Spleen (tissue), 11 donors: ENCODE measurements around the gene PCYT1B. TPM values are rescaled to one million over a fixed set of nuclear protein-coding genes. Genes with fewer than 3 reads are reported as not detected.

ENCODE experiments used
- DNase-seq: peaks from one replicate; pipeline ENCODE4 v3.0.0-alpha.2; 2020
- H3K27ac ChIP-seq, 8 donors: fragments of 200-600 bp; sonication (generic) in 7 of 8; 1 replicate in 4 of 8; 2 replicates in 4 of 8; pipeline versions ENCODE4 v1.5.0 to v1.8.0; 2016 to 2021; ENCODE audit warnings: inconsistent platforms in 4 of 8, mild to moderate bottlenecking in 4 of 8, moderate library complexity in 1 of 8
- H3K27me3 ChIP-seq, 7 donors: fragments of 200-600 bp; sonication (generic) in 6 of 7; replicated peaks in 1 of 7; 1 replicate in 4 of 7; 2 replicates in 3 of 7; pipeline versions ENCODE4 v1.5.0 to v1.8.0; 2016 to 2021; ENCODE audit warnings: inconsistent platforms in 3 of 7, mild to moderate bottlenecking in 1 of 7
- H3K36me3 ChIP-seq, 6 donors: fragments of 200-600 bp; sonication (generic) in 5 of 6; 1 replicate in 4 of 6; 2 replicates in 2 of 6; pipeline versions ENCODE4 v1.5.0 to v1.8.0; 2016 to 2021; ENCODE audit warnings: inconsistent platforms in 2 of 6
- H3K4me1 ChIP-seq, 6 donors: fragments of 200-600 bp; sonication (generic) in 5 of 6; 1 replicate in 3 of 6; 2 replicates in 3 of 6; pipeline versions ENCODE4 v1.5.0 to v1.8.0; 2016 to 2021; ENCODE audit warnings: inconsistent platforms in 3 of 6
- H3K4me3 ChIP-seq, 8 donors: fragments of 200-600 bp; sonication (generic) in 7 of 8; 1 replicate in 4 of 8; 2 replicates in 4 of 8; pipeline versions ENCODE4 v1.5.0 to v1.8.0; 2016 to 2021; ENCODE audit warnings: inconsistent platforms in 4 of 8, mild to moderate bottlenecking in 4 of 8, moderate library complexity in 2 of 8
- H3K9me3 ChIP-seq, 8 donors: fragments of 200-600 bp; sonication (generic) in 7 of 8; 1 replicate in 4 of 8; 2 replicates in 4 of 8; pipeline versions ENCODE4 v1.5.0 to v1.8.0; 2016 to 2021; ENCODE audit warnings: inconsistent platforms in 4 of 8
- CTCF ChIP-seq, 11 experiments: fragments of 200-600 bp in 7 of 11; fragments of 450-650 bp in 4 of 11; sonication (generic) in 4 of 11; IDR thresholded peaks in 8 of 11; conservative IDR thresholded peaks in 3 of 11; 1 replicate in 7 of 11; 2 replicates in 4 of 11; pipeline versions ENCODE4 v1.4.0 to v1.8.0; 2016 to 2021; ENCODE audit warnings: antibody characterized with exemption in 11 of 11, inconsistent platforms in 4 of 11, mild to moderate bottlenecking in 1 of 11
- POLR2A ChIP-seq, 3 donors: fragments of 450-650 bp; IDR thresholded peaks; one replicate each; pipeline ENCODE4 v1.5.1; 2017; ENCODE audit warnings: antibody characterized with exemption in 3 of 3, mild to moderate bottlenecking in 1 of 3
- POLR2AphosphoS5 ChIP-seq, 3 donors: sonication (generic); formaldehyde crosslinking; IDR thresholded peaks; one replicate each; pipeline ENCODE4 v1.5.1; 2017; ENCODE audit warnings: antibody characterized with exemption in 3 of 3
- WGBS, 5 donors: extraction: QIAGEN DNeasy Blood & Tissue Kit in 3 of 5; methylation state at CpG; one replicate each; pipeline versions ENCODE4 v1.1.5 to v1.1.7; 2013 to 2018; 5-methylcytosine and 5-hydroxymethylcytosine counted together
- intact Hi-C: fragments of 100-400 bp; cut with DNase I; formaldehyde crosslinking; loops from one replicate; pipeline ENCODE4 v1.15.0; 2023; ENCODE audit warnings: low total_unique reads
- polyA plus RNA-seq, 3 donors: library from polyadenylated mRNA; stranded (reverse); fragments of 200-250 nt; gene quantifications; one replicate each; pipeline ENCODE4 v1.2.1, GENCODE V29; 2013
- total RNA-seq, 7 donors: library from RNA; depleted of rRNA in 3 of 7; stranded (reverse); fragments of >200 nt in 3 of 7; fragmentation: NEBNext Ultra II Directional in 4 of 7; extraction: Animal tissue kit (Norgen Biotek cat#: 25700) in 4 of 7; gene quantifications; one replicate each; pipeline versions ENCODE4 v1.1.0 to v1.2.1, GENCODE V29; 2016 to 2021
- donor health status: healthy with polysubstance abuse.
- donor health status: DM: no; HTN: no; CAD: no; lungs with moderate emphysema.
- donor health status: DM: no; HTN: no; CAD: no.
- donor health status: Bipolar disorder and iron deficiency.
- donor health status: healthy.
- donor health status: DM: no; HTN: no; CAD: no.
- donor health status: DM: yes; HTN: yes; CAD: no.

The PCYT1B gene
- total and polyA plus RNA-seq, 10 donors: 0.02 to 1.5 (median 0.67) TPM

- Histone ChIP-seq H3K27ac (no peak overlapping the region), H3K36me3 (peaks cover 0 to 82% (median 4%) of the 10 kb centered on the region in 6 donors), H3K9me3 (no peaks in the 10 kb centered on the region), H3K4me1 (no peaks in the 10 kb centered on the region), H3K4me3 (no peak overlapping the region), H3K27me3 (no peaks in the 10 kb centered on the region)
- intact Hi-C loops: no loop called here
- no peak for TF ChIP-seq CTCF (IDR thresholded peaks at IDR 0.05 in 8 of 11, conservative IDR thresholded peaks at IDR 0.05 in 3 of 11)
- no peak for TF ChIP-seq POLR2AphosphoS5 (IDR thresholded peaks at IDR 0.05)
- no peak for TF ChIP-seq POLR2A (IDR thresholded peaks at IDR 0.05)
- DNase-seq: no peak
- WGBS, 5 donors: 72 to 98% (median 93%) methylated on average over 2 of the region's 2 CpGs
These were observed 120.5 kb downstream of the PCYT1B start for GRCh38 chrX:24526616-24527015.

DNA sequence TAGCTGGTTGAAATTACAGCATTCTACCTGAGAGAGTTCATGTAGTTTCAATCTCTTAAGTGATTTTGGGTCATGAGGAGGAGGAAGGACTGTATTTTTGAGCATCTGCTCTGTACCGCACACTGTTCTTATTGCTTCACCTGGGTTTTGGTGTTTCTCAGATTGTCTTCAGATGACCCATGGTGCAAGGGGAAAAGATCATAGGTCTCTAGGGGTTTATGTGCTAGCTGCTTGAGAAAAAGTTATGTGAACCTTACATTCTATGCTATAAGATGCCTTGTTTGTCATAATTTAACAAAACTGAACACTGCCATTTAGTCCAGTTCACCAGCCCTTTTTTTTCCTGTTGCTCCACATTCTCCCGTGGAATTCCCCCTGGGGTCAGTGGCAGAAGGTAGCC is 121.7 kb downstream of the PCYT1B start:
- DNase-seq: no peak
- no peak for TF ChIP-seq POLR2AphosphoS5 (IDR thresholded peaks at IDR 0.05)
- Histone ChIP-seq H3K4me1 (no peaks in the 10 kb centered on the region), H3K36me3 (peaks cover 0 to 82% (median 4%) of the 10 kb centered on the region in 6 donors), H3K9me3 (no peaks in the 10 kb centered on the region), H3K4me3 (no peak overlapping the region), H3K27ac (no peak overlapping the region), H3K27me3 (no peaks in the 10 kb centered on the region)
- WGBS, 5 donors: 75 to 100% (median 87%) methylated on average over 2 of the region's 2 CpGs
- intact Hi-C loops: no loop called here

GRCh38 chrX:24520472-24520871 is 126.7 kb downstream of the PCYT1B start:
- H3K27me3 ChIP-seq: no peaks in the 10 kb centered on the region
- peaks cover 0 to 64% (median 0%) of the 10 kb centered on the region in 6 donors for H3K36me3 ChIP-seq
- no peaks in the 10 kb centered on the region for H3K4me1 ChIP-seq
- 73 to 86% (median 76%) methylated on average over 2 of the region's 2 CpGs for WGBS, 5 donors
- H3K27ac ChIP-seq: no peak overlapping the region
- intact Hi-C loops: no loop called here
- H3K9me3 ChIP-seq: no peaks in the 10 kb centered on the region
- DNase-seq: no peak
- H3K4me3 ChIP-seq: no peak overlapping the region
- no peak for TF ChIP-seq POLR2A (IDR thresholded peaks at IDR 0.05)
- no peak for TF ChIP-seq CTCF (IDR thresholded peaks at IDR 0.05 in 8 of 11, conservative IDR thresholded peaks at IDR 0.05 in 3 of 11)
- no peak for TF ChIP-seq POLR2AphosphoS5 (IDR thresholded peaks at IDR 0.05)

DNA sequence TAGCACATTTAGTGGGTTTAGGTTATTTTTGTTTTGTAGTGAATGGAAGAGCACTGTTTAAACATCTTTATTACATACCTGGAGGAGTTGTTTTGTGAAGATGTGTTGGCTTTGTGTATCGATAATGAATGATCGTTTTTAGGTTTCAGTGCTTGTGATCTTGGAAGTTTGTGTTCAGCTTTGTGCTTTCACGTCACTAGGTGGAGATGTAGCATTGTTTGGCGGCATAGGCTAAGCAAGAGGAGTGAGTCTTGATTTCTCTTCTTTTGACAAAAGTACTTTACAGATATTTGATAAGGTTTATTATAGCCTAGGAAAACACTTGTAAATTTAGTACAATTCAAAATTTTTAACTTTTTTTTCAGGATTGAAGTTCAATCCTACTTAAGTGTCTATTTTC is 131.7 kb downstream of the PCYT1B start:
- Histone ChIP-seq H3K9me3 (no peaks in the 10 kb centered on the region), H3K27me3 (no peaks in the 10 kb centered on the region), H3K36me3 (peaks cover 0 to 52% (median 2%) of the 10 kb centered on the region in 6 donors), H3K27ac (no peak overlapping the region), H3K4me3 (no peak overlapping the region), H3K4me1 (no peaks in the 10 kb centered on the region)
- no peak for DNase-seq
- intact Hi-C loops: no loop called here
- no peak for TF ChIP-seq POLR2A (IDR thresholded peaks at IDR 0.05)
- no peak for TF ChIP-seq POLR2AphosphoS5 (IDR thresholded peaks at IDR 0.05)
- no peak for TF ChIP-seq CTCF (IDR thresholded peaks at IDR 0.05 in 8 of 11, conservative IDR thresholded peaks at IDR 0.05 in 3 of 11)
- 56 to 85% (median 78%) methylated on average over 4 of the region's 4 CpGs for WGBS, 5 donors

DNA sequence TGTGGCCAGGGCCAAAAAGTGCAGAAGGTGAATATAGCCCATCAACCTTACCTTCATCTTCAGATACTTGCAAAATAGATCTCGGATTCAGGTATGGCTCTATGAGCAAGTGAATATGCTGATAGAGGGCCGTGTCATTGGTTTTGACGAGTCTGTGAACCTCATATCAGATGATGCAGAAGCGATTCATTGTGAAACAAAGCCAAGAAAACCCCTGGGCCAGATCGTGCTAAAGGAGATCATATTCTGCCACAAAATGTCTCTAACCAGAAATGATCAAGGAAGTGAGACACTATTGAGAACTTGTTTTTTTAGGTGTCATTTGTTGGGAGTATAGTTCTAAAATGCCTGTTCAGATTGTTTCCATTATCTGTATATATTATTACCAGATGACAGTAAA is 133.7 kb downstream of the PCYT1B start:
- DNase-seq: no peak
- Histone ChIP-seq H3K27me3 (no peaks in the 10 kb centered on the region), H3K36me3 (peaks cover 0 to 54% (median 5%) of the 10 kb centered on the region in 6 donors), H3K4me3 (no peak overlapping the region), H3K9me3 (no peaks in the 10 kb centered on the region), H3K27ac (no peak overlapping the region), H3K4me1 (no peaks in the 10 kb centered on the region)
- TF ChIP-seq CTCF (IDR thresholded peaks at IDR 0.05 in 8 of 11, conservative IDR thresholded peaks at IDR 0.05 in 3 of 11): no peak
- no peak for TF ChIP-seq POLR2AphosphoS5 (IDR thresholded peaks at IDR 0.05)
- TF ChIP-seq POLR2A (IDR thresholded peaks at IDR 0.05): no peak
- intact Hi-C loops: no loop called here
- 54 to 78% (median 71%) methylated on average over 5 of the region's 5 CpGs for WGBS, 5 donors
